B cell (primary cell): Measurements from ENCODE around the gene MSMB. TPM values are rescaled to one million over a fixed set of nuclear protein-coding genes. Genes with fewer than 3 reads are reported as not detected.

Source experiments
- ATAC-seq: fragments of 200-7000 bp; cut with Tn5 transposase; one replicate; pipeline ENCODE4 v1.10.0; 2021; ENCODE audit warnings: low read depth, mild to moderate bottlenecking, moderate number of reproducible peaks, moderate library complexity
- CTCF ChIA-PET: fragments of 350-600 bp; sonication (Branson Sonifier 250); formaldehyde crosslinking; loops from one replicate; lab custom pipeline; 2021; ENCODE audit warnings: antibody characterized with exemption, inconsistent platforms; lab: Charles Lee
- POLR2A ChIA-PET: fragments of 350-600 bp; sonication (Branson Sonifier 250); formaldehyde crosslinking; loops from one replicate; lab custom pipeline; 2021; ENCODE audit warnings: antibody characterized with exemption; lab: Charles Lee
- DNase-seq: peaks from one replicate; pipeline ENCODE4 v3.0.0; 2013
- H2AFZ ChIP-seq: 2 replicates; pipeline ENCODE4 v1.6.1; 2012; ENCODE audit warnings: mild to moderate bottlenecking, low read depth, low read length; ENCODE audit not compliant: insufficient read depth, poor library complexity, severe bottlenecking
- H3K27ac ChIP-seq, 2 donors: 1 replicate in 1 of 2; 2 replicates in 1 of 2; pipeline ENCODE4 v1.5.1; 2012 to 2013; ENCODE audit warnings: low read length in 2 of 2, mild to moderate bottlenecking in 2 of 2, moderate library complexity in 1 of 2
- H3K27me3 ChIP-seq, 4 experiments: fragments of 200-600 bp in 1 of 4; sonication (generic) in 1 of 4; replicated peaks in 1 of 4; 1 replicate in 2 of 4; 2 replicates in 2 of 4; pipeline versions ENCODE4 v1.6.1 to v1.7.0; 2013 to 2016; ENCODE audit warnings: low read length in 3 of 4, mild to moderate bottlenecking in 2 of 4, mixed read lengths in 1 of 4, moderate library complexity in 1 of 4; ENCODE audit not compliant: insufficient read depth in 4 of 4, control insufficient read depth in 3 of 4; ENCODE audit errors: control extremely low read depth in 1 of 4
- H3K36me3 ChIP-seq, 2 experiments: replicated peaks in 1 of 2; 1 replicate in 1 of 2; 2 replicates in 1 of 2; pipeline versions ENCODE4 v1.6.1 to v1.7.1; 2013; ENCODE audit warnings: low read length in 1 of 2; ENCODE audit not compliant: insufficient read depth in 2 of 2, control insufficient read depth in 1 of 2; ENCODE audit errors: control extremely low read depth in 1 of 2, extremely low read depth in 1 of 2
- H3K4me1 ChIP-seq, 2 donors: fragments of 200-600 bp in 1 of 2; sonication (generic) in 1 of 2; 1 replicate in 1 of 2; 2 replicates in 1 of 2; pipeline versions ENCODE4 v1.5.1 to v1.6.1; 2013 to 2017; ENCODE audit warnings: low read length in 2 of 2; ENCODE audit not compliant: control insufficient read depth in 2 of 2, insufficient read depth in 2 of 2
- H3K4me2 ChIP-seq: replicated peaks from 2 replicates; pipeline ENCODE3; 2012; ENCODE audit warnings: mild to moderate bottlenecking, low read depth, low read length; ENCODE audit not compliant: poor library complexity, severe bottlenecking
- H3K4me3 ChIP-seq, 5 experiments: fragments of 200-600 bp in 1 of 5; sonication (generic) in 1 of 5; 1 replicate in 3 of 5; 2 replicates in 2 of 5; pipeline versions ENCODE4 v1.5.1 to v1.7.0; 2011 to 2016; ENCODE audit warnings: low read length in 4 of 5, mild to moderate bottlenecking in 4 of 5, low read depth in 2 of 5, control low read depth in 1 of 5, moderate library complexity in 1 of 5; ENCODE audit not compliant: insufficient read depth in 1 of 5; ENCODE audit errors: control extremely low read depth in 1 of 5, extremely low read depth in 1 of 5
- H3K79me2 ChIP-seq: fragments of 200-600 bp; sonication (generic); one replicate; pipeline ENCODE4 v1.6.0; 2016; ENCODE audit warnings: low read length; ENCODE audit not compliant: control insufficient read depth, insufficient read depth
- H3K9ac ChIP-seq: fragments of 200-600 bp; sonication (generic); 2 replicates; pipeline ENCODE4 v1.6.1; 2017; ENCODE audit warnings: mild to moderate bottlenecking, low read length, moderate library complexity
- H3K9me3 ChIP-seq, 3 donors: one replicate each; pipeline versions ENCODE4 v1.6.1 to v1.7.1; 2013; ENCODE audit warnings: low read length in 2 of 3; ENCODE audit not compliant: control insufficient read depth in 2 of 3, insufficient read depth in 1 of 3; ENCODE audit errors: control extremely low read depth in 1 of 3
- H4K20me1 ChIP-seq: 2 replicates; pipeline ENCODE4 v1.6.0; 2012; ENCODE audit warnings: mild to moderate bottlenecking, low read length; ENCODE audit not compliant: insufficient read depth, control insufficient read depth, poor library complexity, severe bottlenecking
- H3K27ac Mint-ChIP-seq: one replicate; pipeline ENCODE4 v1.8.0; 2021; ENCODE audit warnings: mixed read lengths
- H3K27me3 Mint-ChIP-seq: one replicate; pipeline ENCODE4 v1.8.0; 2021; ENCODE audit warnings: mixed read lengths
- H3K4me1 Mint-ChIP-seq: one replicate; pipeline ENCODE4 v1.8.0; 2021; ENCODE audit warnings: mixed read lengths
- H3K4me3 Mint-ChIP-seq: one replicate; pipeline ENCODE4 v1.8.0; 2021; ENCODE audit warnings: mixed read lengths
- H3K9me3 Mint-ChIP-seq: one replicate; pipeline ENCODE4 v1.8.0; 2022; ENCODE audit warnings: mixed read lengths; ENCODE audit not compliant: insufficient read depth
- CTCF ChIP-seq: fragments of 200-600 bp; IDR thresholded peaks from one replicate; pipeline ENCODE4 v1.8.0; 2022; ENCODE audit warnings: antibody characterized with exemption, mild to moderate bottlenecking
- EZH2 ChIP-seq: IDR thresholded peaks from 2 replicates; pipeline ENCODE4 v1.6.1; 2012; ENCODE audit warnings: borderline replicate concordance, low read depth, mild to moderate bottlenecking, moderate library complexity, low read length; ENCODE audit not compliant: insufficient read depth, poor library complexity, severe bottlenecking
- WGBS: methylation state at CpG from one replicate; pipeline ENCODE4 v1.1.5; 2013; ENCODE audit warnings: missing lambda C conversion rate; ENCODE audit not compliant: insufficient coverage; 5-methylcytosine and 5-hydroxymethylcytosine counted together
- intact Hi-C: fragments of 100-400 bp; cut with micrococcal nuclease; formaldehyde crosslinking; loops from one replicate; pipeline ENCODE4 v1.10.0; 2022
- polyA plus RNA-seq: library from polyadenylated mRNA; depleted of rRNA; stranded (reverse); fragments of >200 nt; gene quantifications from 2 replicates; pipeline ENCODE4 v1.2.3, GENCODE V29; 2012
- total RNA-seq, 2 donors: library from RNA; stranded (reverse); fragments of 120-200 nt in 1 of 2; gene quantifications; 1 replicate in 1 of 2; 2 replicates in 1 of 2; pipeline versions ENCODE4 v1.2.3 to v1.2.4, GENCODE V29; 2013 to 2022

The MSMB gene
- total and polyA plus RNA-seq, 2 donors (not counting 1 experiment from before 2014, with no cell fraction given) = not detected

GRCh38 chr10:46092524-46093081 is 46.5 kb upstream of the MSMB start:
- ATAC-seq (peak; percentile 65), DNase-seq (peak; percentile 62)
- Histone ChIP-seq H2AFZ (peak overlapping the region; percentile 67), H4K20me1 (no peaks in the 10 kb centered on the region), H3K4me3 (peak overlapping the region in 2 of 5 experiments; percentile 9 to 32), H3K27me3 (no peaks in the 10 kb centered on the region), H3K9me3 (no peaks in the 10 kb centered on the region), H3K4me2 (peak overlapping the region; percentile 62), H3K4me1 (peaks cover 60 to 72% of the 10 kb centered on the region in 2 donors), H3K9ac (peak overlapping the region; percentile 31), H3K36me3 (no peaks in the 10 kb centered on the region), H3K27ac (peak overlapping the region in 1 of 2 donors; percentile 15), H3K79me2 (no peaks in the 10 kb centered on the region)
- POLR2A ChIA-PET = interaction anchor here (0.6 kb wide), 1 partner anchor 505 kb away, joined by 4 read pairs; no protein-coding TSS in a partner anchor
- intact Hi-C loops = loop anchor here (5.0 kb wide), 1 partner anchor 60 kb away; the partner anchor contains the start of gene NCOA4
- TF ChIP-seq EZH2 (no peak), CTCF (no peak)
- WGBS = 3% methylated on average over 2 of the region's 5 CpGs
- CTCF ChIA-PET = no interaction called here
- Mint-ChIP-seq H3K27ac (no peak overlapping the region), H3K9me3 (no peaks in the 10 kb centered on the region), H3K27me3 (no peaks in the 10 kb centered on the region), H3K4me3 (no peak overlapping the region), H3K4me1 (peaks cover 21% of the 10 kb centered on the region)

- no peaks in the 10 kb centered on the region for H3K27me3 Mint-ChIP-seq
- H3K4me3 Mint-ChIP-seq = peak overlapping the region; percentile 70
- TF ChIP-seq EZH2 (no peak), CTCF (no peak)
- WGBS = 23% methylated on average over 10 of the region's 12 CpGs
- Histone ChIP-seq H3K4me1 (peaks cover 54 to 66% of the 10 kb centered on the region in 2 donors), H3K9ac (peak overlapping the region; percentile 31), H2AFZ (peak overlapping the region; percentile 67), H3K4me2 (peak overlapping the region; percentile 62), H3K27ac (peak overlapping the region; percentile 7 to 15), H3K36me3 (no peaks in the 10 kb centered on the region), H4K20me1 (no peaks in the 10 kb centered on the region), H3K27me3 (no peaks in the 10 kb centered on the region), H3K4me3 (peak overlapping the region in 1 of 5 experiments; percentile 9), H3K9me3 (no peaks in the 10 kb centered on the region), H3K79me2 (no peaks in the 10 kb centered on the region)
- H3K4me1 Mint-ChIP-seq = peaks cover 15% of the 10 kb centered on the region
- ATAC-seq (peak; percentile 49), DNase-seq (no peak)
- ChIA-PET CTCF (interaction anchor here (1.0 kb wide), 1 partner anchor 63 kb away, joined by 6 read pairs; no protein-coding TSS in a partner anchor), POLR2A (interaction anchor here (0.6 kb wide), 1 partner anchor 504 kb away, joined by 4 read pairs; no protein-coding TSS in a partner anchor)
- intact Hi-C loops = loop anchor here (5.0 kb wide), 1 partner anchor 60 kb away; the partner anchor contains the start of gene NCOA4
- H3K27ac Mint-ChIP-seq = peak overlapping the region; percentile 89
- H3K9me3 Mint-ChIP-seq = no peaks in the 10 kb centered on the region
These were observed 45.9 kb upstream of the MSMB start for GRCh38 chr10:46091828-46092523.
